NCI-H2196 treated with DMSO at 0.1 percent for 48 hours (cell line): ENCODE measurements around the gene LZTR1.

ENCODE experiments used
- DNase-seq: peaks from one replicate; lab custom pipeline; 2025; ENCODE audit not compliant: unreplicated experiment; lab: John Stamatoyannopoulos, UW

The LZTR1 gene

GRCh38 chr22:20949698-20950183 is 32.4 kb upstream of the LZTR1 start:
- no peak for DNase-seq

GRCh38 chr22:20951151-20951931 is 30.8 kb upstream of the LZTR1 start:
- no peak for DNase-seq

- no peak for DNase-seq
These were observed 30.1 kb upstream of the LZTR1 start for GRCh38 chr22:20951932-20952380.

GRCh38 chr22:20952544-20953341 is 29.4 kb upstream of the LZTR1 start:
- DNase-seq = no peak

- DNase-seq = no peak
These were observed 28.8 kb upstream of the LZTR1 start for GRCh38 chr22:20953342-20953608.

GRCh38 chr22:20953668-20954500 is 28.2 kb upstream of the LZTR1 start:
- DNase-seq = no peak

- no peak for DNase-seq
These were observed 26.5 kb upstream of the LZTR1 start for GRCh38 chr22:20955548-20955947.

GRCh38 chr22:20956258-20957101 is 25.6 kb upstream of the LZTR1 start:
- no peak for DNase-seq

GRCh38 chr22:20957102-20957682 is 24.9 kb upstream of the LZTR1 start:
- DNase-seq = no peak

- DNase-seq = no peak
These were observed 24.2 kb upstream of the LZTR1 start for GRCh38 chr22:20957683-20958431.

GRCh38 chr22:20959578-20960461 is 22.3 kb upstream of the LZTR1 start:
- no peak for DNase-seq

GRCh38 chr22:20960609-20961008 is 21.5 kb upstream of the LZTR1 start:
- DNase-seq = no peak

- DNase-seq = no peak
These were observed 19.6 kb upstream of the LZTR1 start for GRCh38 chr22:20962491-20962945.

- DNase-seq = no peak
These were observed 18.7 kb upstream of the LZTR1 start for GRCh38 chr22:20963201-20964052.

GRCh38 chr22:20964090-20964798 is 17.9 kb upstream of the LZTR1 start:
- no peak for DNase-seq

GRCh38 chr22:20964799-20965103 is 17.3 kb upstream of the LZTR1 start:
- DNase-seq = no peak
